Mucosa of stomach (tissue), 1 donor: Measurements from ENCODE around the gene GDPD5.

Experiments used
- H3K27me3 ChIP-seq: one replicate; pipeline ENCODE4 v1.7.0; 2013; ENCODE audit warnings: mild to moderate bottlenecking, low read length; ENCODE audit not compliant: control insufficient read depth, insufficient read depth
- H3K36me3 ChIP-seq: one replicate; pipeline ENCODE4 v1.7.0; 2013; ENCODE audit warnings: low read length; ENCODE audit not compliant: control insufficient read depth, insufficient read depth
- H3K4me1 ChIP-seq: one replicate; pipeline ENCODE4 v1.7.0; 2013; ENCODE audit warnings: mild to moderate bottlenecking, low read length; ENCODE audit not compliant: control insufficient read depth, insufficient read depth
- H3K4me3 ChIP-seq: one replicate; pipeline ENCODE4 v1.7.0; 2013; ENCODE audit warnings: low read length
- H3K9ac ChIP-seq: one replicate; pipeline ENCODE4 v1.7.0; 2013; ENCODE audit warnings: mild to moderate bottlenecking, low read length, moderate library complexity
- H3K9me3 ChIP-seq: one replicate; pipeline ENCODE4 v1.7.0; 2013; ENCODE audit warnings: mild to moderate bottlenecking, low read length, moderate library complexity; ENCODE audit not compliant: control insufficient read depth
- donor health status: Pancreatic carcinoma.

GDPD5 gene

DNA sequence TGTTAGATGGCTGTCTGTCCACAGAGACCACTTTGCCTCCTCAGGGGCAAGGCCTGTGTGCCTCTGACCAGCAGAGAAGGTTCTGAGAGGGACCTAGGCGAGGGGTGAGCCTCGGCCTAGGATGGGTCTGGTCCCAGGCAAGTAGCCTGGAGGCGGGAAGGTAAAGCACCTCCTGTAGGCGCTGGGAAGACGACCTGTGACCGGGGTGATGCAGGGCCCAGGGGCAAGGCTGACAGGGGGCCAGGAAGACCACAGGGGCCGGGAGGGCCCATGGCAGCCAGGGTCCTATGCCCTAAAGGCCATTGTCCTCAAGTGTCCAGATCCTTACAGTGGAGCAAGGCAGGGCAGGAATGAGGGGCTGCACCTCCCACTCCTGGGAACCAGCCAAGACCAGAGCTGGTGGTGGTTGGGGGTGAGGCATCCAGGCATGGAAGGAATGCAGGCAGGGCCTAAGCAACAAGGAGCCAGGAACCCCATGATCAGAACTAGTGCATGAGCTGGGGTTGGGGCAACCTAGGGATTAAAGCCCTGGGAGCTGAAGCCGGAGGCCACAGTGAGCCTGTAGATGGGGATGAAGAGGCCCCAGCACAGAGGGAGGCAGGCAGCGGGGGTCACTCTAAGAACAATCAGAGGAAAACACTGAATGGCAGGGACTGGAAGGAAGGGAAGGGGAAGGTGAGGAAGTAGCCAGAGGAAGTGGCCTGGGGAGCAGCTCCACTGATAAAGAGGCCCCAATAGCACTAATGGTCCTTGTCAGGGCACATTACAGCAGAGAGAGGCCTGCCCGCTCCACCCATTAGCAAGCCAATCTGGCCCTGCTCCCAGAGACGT, 59.8 kb downstream of the GDPD5 start:
- Histone ChIP-seq H3K36me3 (no peaks in the 10 kb centered on the region), H3K4me1 (no peaks in the 10 kb centered on the region), H3K9ac (no peak overlapping the region), H3K9me3 (no peaks in the 10 kb centered on the region), H3K27me3 (no peaks in the 10 kb centered on the region), H3K4me3 (no peak overlapping the region)

GRCh38 chr11:75463106-75463774, 62.5 kb downstream of the GDPD5 start:
- H3K9ac ChIP-seq, result no peak overlapping the region
- H3K36me3 ChIP-seq, result no peaks in the 10 kb centered on the region
- no peak overlapping the region for H3K4me3 ChIP-seq
- no peaks in the 10 kb centered on the region for H3K27me3 ChIP-seq
- H3K9me3 ChIP-seq, result no peaks in the 10 kb centered on the region
- H3K4me1 ChIP-seq, result no peaks in the 10 kb centered on the region

GRCh38 chr11:75462117-75462653, 63.6 kb downstream of the GDPD5 start:
- H3K27me3 ChIP-seq, result no peaks in the 10 kb centered on the region
- no peak overlapping the region for H3K4me3 ChIP-seq
- H3K4me1 ChIP-seq, result no peaks in the 10 kb centered on the region
- H3K9ac ChIP-seq, result no peak overlapping the region
- H3K36me3 ChIP-seq, result no peaks in the 10 kb centered on the region
- H3K9me3 ChIP-seq, result no peaks in the 10 kb centered on the region

GRCh38 chr11:75461151-75461550, 64.6 kb downstream of the GDPD5 start:
- H3K4me3 ChIP-seq, result no peak overlapping the region
- no peaks in the 10 kb centered on the region for H3K36me3 ChIP-seq
- H3K9me3 ChIP-seq, result no peaks in the 10 kb centered on the region
- no peak overlapping the region for H3K9ac ChIP-seq
- no peaks in the 10 kb centered on the region for H3K27me3 ChIP-seq
- H3K4me1 ChIP-seq, result no peaks in the 10 kb centered on the region

GRCh38 chr11:75456596-75457183, 69.1 kb downstream of the GDPD5 start:
- no peaks in the 10 kb centered on the region for H3K4me1 ChIP-seq
- no peaks in the 10 kb centered on the region for H3K9me3 ChIP-seq
- H3K27me3 ChIP-seq, result no peaks in the 10 kb centered on the region
- H3K36me3 ChIP-seq, result no peaks in the 10 kb centered on the region
- H3K4me3 ChIP-seq, result no peak overlapping the region
- H3K9ac ChIP-seq, result no peak overlapping the region

- H3K4me3 ChIP-seq, result no peak overlapping the region
- H3K36me3 ChIP-seq, result no peaks in the 10 kb centered on the region
- no peak overlapping the region for H3K9ac ChIP-seq
- H3K27me3 ChIP-seq, result no peaks in the 10 kb centered on the region
- no peaks in the 10 kb centered on the region for H3K9me3 ChIP-seq
- H3K4me1 ChIP-seq, result no peaks in the 10 kb centered on the region
Observed at GRCh38 chr11:75454987-75455386, 70.8 kb downstream of the GDPD5 start.

DNA sequence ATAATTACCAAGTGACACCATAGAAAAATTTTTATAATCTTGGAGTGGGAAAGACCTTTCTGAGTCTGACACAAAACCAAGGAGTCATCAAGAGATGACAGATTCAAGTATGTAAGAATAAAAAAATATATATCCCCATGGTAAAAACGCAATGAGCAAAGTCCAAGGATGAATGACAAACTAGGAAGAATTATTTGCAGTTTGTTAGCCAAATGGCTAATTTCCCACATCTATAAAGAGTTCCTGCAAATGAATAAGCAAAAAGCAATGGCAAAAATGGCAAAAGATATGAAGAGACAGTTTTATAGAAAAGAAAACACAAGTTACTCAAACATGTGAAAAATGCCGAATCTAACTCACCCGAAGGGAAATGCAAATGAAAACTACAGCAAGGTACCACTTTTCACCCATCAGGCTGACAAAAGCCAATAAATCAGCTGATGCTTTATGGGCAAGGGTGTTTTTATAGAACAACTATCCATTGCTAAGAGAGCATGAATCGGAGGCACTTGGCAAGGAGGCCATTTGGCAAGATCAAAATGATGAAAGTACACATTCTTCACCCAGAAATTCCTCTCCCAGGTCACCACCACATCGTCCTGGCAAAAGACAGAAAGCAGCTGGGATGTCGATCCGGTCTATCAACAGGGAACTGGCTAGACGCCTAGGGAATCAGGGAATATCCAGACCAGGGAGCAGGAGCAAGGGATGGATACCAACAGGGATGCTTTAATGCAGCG, 71.7 kb downstream of the GDPD5 start:
- Histone ChIP-seq H3K9ac (no peak overlapping the region), H3K4me3 (no peak overlapping the region), H3K4me1 (no peaks in the 10 kb centered on the region)

DNA sequence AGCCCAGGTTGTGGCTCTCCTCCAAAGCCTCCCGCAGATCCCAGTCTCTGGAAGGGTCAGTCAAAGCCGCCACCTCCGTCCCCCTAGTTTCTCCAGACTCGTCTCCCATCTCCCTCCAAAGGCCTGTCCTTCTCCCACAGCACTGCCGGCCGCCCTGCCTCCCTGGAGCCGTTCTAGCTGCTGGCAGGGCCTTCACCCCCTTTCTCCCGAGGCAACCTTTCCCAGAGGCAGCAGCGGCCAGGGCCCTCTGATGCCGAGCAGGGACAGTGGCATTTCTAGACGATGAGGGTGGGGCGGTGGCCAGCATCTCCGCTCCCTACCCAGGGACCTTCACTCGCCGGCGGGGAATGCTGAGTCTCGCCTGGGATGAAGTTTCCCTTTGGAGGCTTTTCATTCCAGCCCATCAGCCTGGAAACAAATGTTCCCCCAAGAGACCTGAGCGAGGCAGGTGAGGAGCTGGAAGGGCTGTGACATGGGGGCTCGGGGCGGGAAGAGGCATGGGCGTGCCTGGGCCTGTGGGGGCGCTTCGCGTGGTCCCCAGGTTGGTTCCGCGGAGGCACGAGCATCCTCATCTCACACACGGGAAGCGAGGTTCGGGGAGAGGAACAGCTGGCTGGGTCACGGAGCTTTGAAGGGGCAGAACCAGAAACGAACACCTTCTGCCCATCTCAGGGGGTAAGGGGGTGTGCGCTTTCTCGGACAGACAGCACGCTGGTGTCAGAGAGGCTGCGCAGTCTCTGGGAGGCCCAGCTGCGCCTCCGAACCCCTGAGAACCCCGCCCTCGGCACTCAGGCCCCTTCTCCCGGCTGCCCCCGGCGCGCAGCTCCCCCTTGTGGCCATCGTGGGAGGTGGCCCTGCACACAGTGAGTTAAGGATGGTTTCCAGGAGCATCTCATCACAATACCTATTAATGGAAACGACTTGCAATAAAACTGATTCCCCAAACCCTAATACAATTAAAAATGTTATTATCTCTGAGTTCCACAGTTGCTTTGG, 74.6 kb downstream of the GDPD5 start:
- H3K27me3 ChIP-seq, result no peaks in the 10 kb centered on the region
- H3K9ac ChIP-seq, result no peak overlapping the region
- no peak overlapping the region for H3K4me3 ChIP-seq
- no peaks in the 10 kb centered on the region for H3K36me3 ChIP-seq
- H3K9me3 ChIP-seq, result no peaks in the 10 kb centered on the region
- H3K4me1 ChIP-seq, result no peaks in the 10 kb centered on the region

More for the DNA sequence above, 71.7 kb downstream of the GDPD5 start:
- Histone ChIP-seq H3K27me3 (no peaks in the 10 kb centered on the region), H3K36me3 (no peaks in the 10 kb centered on the region), H3K9me3 (no peaks in the 10 kb centered on the region)

DNA sequence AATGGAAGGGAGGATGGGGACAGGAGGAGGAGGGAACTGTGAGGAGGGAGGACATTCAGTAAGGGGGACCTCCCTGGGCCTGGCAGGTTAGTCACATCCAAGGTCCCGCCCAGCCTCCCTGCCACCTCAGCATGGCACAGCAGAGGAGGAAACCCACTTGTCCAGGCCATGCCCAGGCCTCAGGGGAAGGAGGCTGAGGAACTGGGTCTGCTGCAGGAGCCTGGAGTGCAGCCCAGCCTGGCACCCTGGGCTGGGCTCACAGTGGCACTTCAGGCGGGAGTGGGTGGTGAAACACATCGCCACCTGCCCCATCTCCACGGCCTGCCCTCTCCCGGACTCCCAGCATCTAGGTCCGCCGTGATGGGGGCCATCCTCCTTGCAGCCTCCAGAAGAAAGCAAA, 75.5 kb downstream of the GDPD5 start:
- H3K9me3 ChIP-seq, result no peaks in the 10 kb centered on the region
- no peaks in the 10 kb centered on the region for H3K27me3 ChIP-seq
- no peaks in the 10 kb centered on the region for H3K36me3 ChIP-seq

DNA sequence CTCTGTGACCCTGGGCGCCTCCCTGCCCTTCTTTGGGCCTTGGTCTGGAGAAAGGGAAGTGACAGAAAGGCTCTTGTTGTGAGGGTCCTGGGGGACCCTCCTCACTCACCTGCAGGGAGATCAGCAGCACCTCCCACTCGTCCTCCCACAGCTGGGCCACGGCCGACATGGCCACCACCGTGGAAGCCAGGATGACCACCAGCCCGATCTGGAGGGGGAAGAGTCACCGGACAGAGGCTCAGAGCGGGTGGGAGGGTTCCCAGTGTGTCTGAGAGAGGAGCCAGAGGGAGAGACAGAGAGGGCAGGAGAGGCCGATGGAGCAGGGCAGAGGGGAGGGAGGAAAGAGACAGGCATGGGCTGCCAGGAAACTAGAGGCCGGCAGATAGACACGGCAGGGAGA, 76.0 kb downstream of the GDPD5 start:
- Histone ChIP-seq H3K36me3 (no peaks in the 10 kb centered on the region), H3K9ac (no peak overlapping the region), H3K4me1 (no peaks in the 10 kb centered on the region), H3K4me3 (no peak overlapping the region), H3K9me3 (no peaks in the 10 kb centered on the region), H3K27me3 (no peaks in the 10 kb centered on the region)

More for the DNA sequence above, 75.5 kb downstream of the GDPD5 start:
- no peaks in the 10 kb centered on the region for H3K4me1 ChIP-seq
- H3K9ac ChIP-seq, result no peak overlapping the region
- H3K4me3 ChIP-seq, result no peak overlapping the region

DNA sequence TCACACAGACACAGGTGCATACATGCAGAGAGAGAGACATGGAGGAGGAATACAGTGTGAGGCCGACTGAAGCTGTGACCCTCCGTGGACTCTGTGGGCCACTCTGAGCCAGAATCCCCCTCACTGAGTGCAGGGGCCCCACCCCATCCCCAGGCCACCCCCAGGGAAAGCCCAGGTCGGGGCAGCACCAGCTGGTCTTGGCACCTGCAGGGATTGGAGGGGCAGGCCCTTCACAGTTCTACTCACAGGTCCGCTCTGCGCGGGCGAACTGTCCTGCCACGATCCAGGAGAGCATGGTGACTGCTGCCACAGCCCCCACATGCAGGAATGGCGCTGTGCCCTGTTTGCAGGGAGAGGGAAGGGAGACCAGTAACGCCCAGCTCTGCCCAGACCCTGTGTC, 76.5 kb downstream of the GDPD5 start:
- no peaks in the 10 kb centered on the region for H3K36me3 ChIP-seq
- no peaks in the 10 kb centered on the region for H3K27me3 ChIP-seq
- H3K9ac ChIP-seq, result no peak overlapping the region
- H3K9me3 ChIP-seq, result no peaks in the 10 kb centered on the region
- H3K4me1 ChIP-seq, result no peaks in the 10 kb centered on the region
- H3K4me3 ChIP-seq, result no peak overlapping the region
